Mesenchymal stem cell (in vitro differentiated cells and primary cell): Measurements from ENCODE around the gene PFKP.
A peak's percentile ranks its signal among the peaks of the same experiment; 100 is the strongest.

Experiments used
- DNase-seq: peaks from one replicate; pipeline ENCODE4 v3.0.0-alpha.2; 2013
- H2AFZ ChIP-seq: one replicate; pipeline ENCODE4 v1.6.1; 2013; ENCODE audit warnings: low read depth, mild to moderate bottlenecking, control low read depth, inconsistent platforms, low read length, moderate library complexity
- H2AK5ac ChIP-seq: 2 replicates; pipeline ENCODE4 v1.6.1; 2013; ENCODE audit warnings: low read length, moderate library complexity, mild to moderate bottlenecking, inconsistent platforms; ENCODE audit not compliant: severe bottlenecking
- H2BK120ac ChIP-seq: one replicate; pipeline ENCODE4 v1.6.1; 2013; ENCODE audit warnings: low read depth, mild to moderate bottlenecking, inconsistent platforms, low read length, moderate library complexity
- H2BK12ac ChIP-seq, 2 experiments: one replicate each; pipeline ENCODE4 v1.6.1; 2013; ENCODE audit warnings: inconsistent platforms in 2 of 2, low read length in 2 of 2, mild to moderate bottlenecking in 2 of 2, moderate library complexity in 2 of 2, control low read depth in 1 of 2
- H2BK15ac ChIP-seq: one replicate; pipeline ENCODE4 v1.6.1; 2013; ENCODE audit warnings: mild to moderate bottlenecking, low read depth, inconsistent platforms; ENCODE audit not compliant: poor library complexity, severe bottlenecking
- H2BK5ac ChIP-seq: 2 replicates; pipeline ENCODE4 v1.6.1; 2013; ENCODE audit warnings: low read depth, mild to moderate bottlenecking, low read length, control low read depth, inconsistent platforms; ENCODE audit not compliant: poor library complexity, severe bottlenecking
- H3K14ac ChIP-seq, 2 experiments: one replicate each; pipeline ENCODE4 v1.6.1; 2013; ENCODE audit warnings: inconsistent platforms in 2 of 2, low read length in 2 of 2, control low read depth in 1 of 2, mild to moderate bottlenecking in 1 of 2, moderate library complexity in 1 of 2
- H3K18ac ChIP-seq, 2 experiments: one replicate each; pipeline ENCODE4 v1.6.1; 2013; ENCODE audit warnings: inconsistent platforms in 2 of 2, low read length in 2 of 2, control low read depth in 1 of 2, low read depth in 1 of 2, mild to moderate bottlenecking in 1 of 2
- H3K23ac ChIP-seq, 2 experiments: one replicate each; pipeline ENCODE4 v1.6.1; 2013; ENCODE audit warnings: inconsistent platforms in 2 of 2, low read length in 2 of 2, mild to moderate bottlenecking in 2 of 2, moderate library complexity in 2 of 2, control low read depth in 1 of 2
- H3K27ac ChIP-seq: 2 replicates; pipeline ENCODE4 v1.5.1; 2013; ENCODE audit warnings: mild to moderate bottlenecking, moderate library complexity, low read length, control low read depth, inconsistent platforms; ENCODE audit not compliant: poor library complexity, severe bottlenecking
- H3K27me3 ChIP-seq, 2 experiments: 2 replicates each; pipeline versions ENCODE4 v1.6.1 to v1.7.0; 2013; ENCODE audit warnings: low read length in 2 of 2, mild to moderate bottlenecking in 2 of 2, moderate library complexity in 2 of 2, control low read depth in 1 of 2, inconsistent platforms in 1 of 2; ENCODE audit not compliant: control insufficient read depth in 1 of 2, insufficient read depth in 1 of 2
- H3K36me3 ChIP-seq, 2 experiments: 2 replicates each; pipeline versions ENCODE4 v1.6.1 to v1.7.0; 2013; ENCODE audit warnings: low read length in 2 of 2, control low read depth in 1 of 2, inconsistent platforms in 1 of 2, low read depth in 1 of 2, mild to moderate bottlenecking in 1 of 2; ENCODE audit not compliant: insufficient read depth in 2 of 2, control insufficient read depth in 1 of 2
- H3K4ac ChIP-seq, 2 experiments: one replicate each; pipeline ENCODE4 v1.6.1; 2013; ENCODE audit warnings: inconsistent platforms in 2 of 2, low read length in 2 of 2, mild to moderate bottlenecking in 2 of 2, moderate library complexity in 2 of 2, control low read depth in 1 of 2, low read depth in 1 of 2
- H3K4me1 ChIP-seq: 2 replicates; pipeline ENCODE4 v1.6.1; 2013; ENCODE audit warnings: low read depth, low read length, control low read depth; ENCODE audit not compliant: control insufficient read depth, insufficient read depth
- H3K4me2 ChIP-seq: 2 replicates; pipeline ENCODE4 v1.6.1; 2013; ENCODE audit warnings: low read length, mild to moderate bottlenecking, inconsistent platforms; ENCODE audit not compliant: poor library complexity, severe bottlenecking
- H3K4me3 ChIP-seq, 2 experiments: 2 replicates each; pipeline versions ENCODE4 v1.5.1 to v1.7.0; 2013; ENCODE audit warnings: low read length in 2 of 2, mild to moderate bottlenecking in 2 of 2, control low read depth in 1 of 2, low read depth in 1 of 2; ENCODE audit not compliant: insufficient read depth in 1 of 2
- H3K79me1 ChIP-seq: replicated peaks from 2 replicates; pipeline ENCODE4 v1.6.1; 2013; ENCODE audit warnings: mild to moderate bottlenecking, control low read depth, low read length, inconsistent platforms; ENCODE audit not compliant: poor library complexity, severe bottlenecking
- H3K9ac ChIP-seq: 2 replicates; pipeline ENCODE4 v1.7.0; 2013; ENCODE audit warnings: mild to moderate bottlenecking, low read length, moderate library complexity
- H3K9me3 ChIP-seq: 2 replicates; pipeline ENCODE4 v1.7.0; 2013; ENCODE audit warnings: mild to moderate bottlenecking, low read length; ENCODE audit not compliant: control insufficient read depth
- H4K8ac ChIP-seq: one replicate; pipeline ENCODE4 v1.6.1; 2013; ENCODE audit warnings: inconsistent platforms, mild to moderate bottlenecking, low read length, moderate library complexity
- H4K91ac ChIP-seq: one replicate; pipeline ENCODE4 v1.6.1; 2013; ENCODE audit warnings: mild to moderate bottlenecking, low read length, inconsistent platforms
- WGBS: methylation state at CpG from one replicate; pipeline ENCODE4 v1.1.7; 2013; ENCODE audit warnings: mixed read lengths; 5-methylcytosine and 5-hydroxymethylcytosine counted together

PFKP gene

GRCh38 chr10:3068968-3069737, 1.8 kb downstream of the PFKP start:
- peak overlapping the region; percentile 89 for H4K8ac ChIP-seq
- H2BK120ac ChIP-seq, result peak overlapping the region; percentile 75
- no peaks in the 10 kb centered on the region for H3K9me3 ChIP-seq
- peak overlapping the region; percentile 55 for H3K27ac ChIP-seq
- H3K4me1 ChIP-seq, result peaks cover 40% of the 10 kb centered on the region
- H2AFZ ChIP-seq, result peak overlapping the region; percentile 84
- WGBS, result 12% methylated on average over 56 of the region's 57 CpGs
- peaks cover 2 to 5% of the 10 kb centered on the region in 2 experiments for H3K36me3 ChIP-seq
- peaks cover 4% of the 10 kb centered on the region for H3K79me1 ChIP-seq
- H3K14ac ChIP-seq, result peak overlapping the region in 1 of 2 experiments; percentile 78
- DNase-seq, result peak; percentile 37
- peak overlapping the region; percentile 40 for H2BK5ac ChIP-seq
- peak overlapping the region; percentile 84 to 87 for H3K18ac ChIP-seq
- H3K23ac ChIP-seq, result no peak overlapping the region
- H2BK12ac ChIP-seq, result peak overlapping the region in 1 of 2 experiments; percentile 71
- peaks cover 0 to 1% of the 10 kb centered on the region in 2 experiments for H3K27me3 ChIP-seq
- peak overlapping the region; percentile 78 to 85 for H3K4me3 ChIP-seq
- peak overlapping the region; percentile 84 for H3K9ac ChIP-seq
- peak overlapping the region; percentile 83 for H4K91ac ChIP-seq
- H2AK5ac ChIP-seq, result no peak overlapping the region
- peak overlapping the region; percentile 94 for H3K4me2 ChIP-seq
- peak overlapping the region; percentile 89 to 90 for H3K4ac ChIP-seq
- no peak overlapping the region for H2BK15ac ChIP-seq

DNA sequence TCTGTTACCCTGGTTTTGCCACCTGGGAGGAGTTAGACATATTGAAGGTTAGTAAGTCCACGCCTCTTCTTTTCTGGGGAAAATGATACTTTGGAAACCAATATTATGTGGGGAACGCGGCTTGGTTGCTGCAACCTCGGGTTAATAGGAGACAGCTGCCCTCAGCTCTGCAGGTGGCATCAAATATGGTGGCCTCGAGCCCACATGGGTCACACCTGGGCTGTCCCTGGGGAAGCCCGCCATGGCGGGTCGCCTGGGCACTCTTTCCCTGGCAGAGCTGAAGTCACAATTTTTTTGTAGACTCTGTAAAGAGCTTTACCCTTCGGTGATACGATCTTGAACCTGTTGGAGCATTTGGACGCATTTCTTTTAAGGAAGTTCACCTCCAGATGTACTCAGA, 2.5 kb downstream of the PFKP start:
- no peak overlapping the region for H2BK15ac ChIP-seq
- H2BK120ac ChIP-seq, result no peak overlapping the region
- no peak overlapping the region for H3K27ac ChIP-seq
- no peak overlapping the region for H2BK5ac ChIP-seq
- H3K36me3 ChIP-seq, result peaks cover 2 to 5% of the 10 kb centered on the region in 2 experiments
- no peak overlapping the region for H3K23ac ChIP-seq
- no peak overlapping the region for H3K18ac ChIP-seq
- H3K27me3 ChIP-seq, result no peaks in the 10 kb centered on the region
- H3K9ac ChIP-seq, result no peak overlapping the region
- no peak overlapping the region for H2BK12ac ChIP-seq
- H2AFZ ChIP-seq, result no peak overlapping the region
- H3K14ac ChIP-seq, result no peak overlapping the region
- no peak overlapping the region for H4K8ac ChIP-seq
- peaks cover 6% of the 10 kb centered on the region for H3K79me1 ChIP-seq
- H3K9me3 ChIP-seq, result no peaks in the 10 kb centered on the region
- peaks cover 44% of the 10 kb centered on the region for H3K4me1 ChIP-seq
- 98% methylated on average over 11 of the region's 11 CpGs for WGBS
- no peak overlapping the region for H4K91ac ChIP-seq
- H3K4me3 ChIP-seq, result peak overlapping the region in 1 of 2 experiments; percentile 85
- peak overlapping the region; percentile 34 for H3K4me2 ChIP-seq
- DNase-seq, result no peak
- no peak overlapping the region for H3K4ac ChIP-seq
- peak overlapping the region; percentile 67 for H2AK5ac ChIP-seq

DNA sequence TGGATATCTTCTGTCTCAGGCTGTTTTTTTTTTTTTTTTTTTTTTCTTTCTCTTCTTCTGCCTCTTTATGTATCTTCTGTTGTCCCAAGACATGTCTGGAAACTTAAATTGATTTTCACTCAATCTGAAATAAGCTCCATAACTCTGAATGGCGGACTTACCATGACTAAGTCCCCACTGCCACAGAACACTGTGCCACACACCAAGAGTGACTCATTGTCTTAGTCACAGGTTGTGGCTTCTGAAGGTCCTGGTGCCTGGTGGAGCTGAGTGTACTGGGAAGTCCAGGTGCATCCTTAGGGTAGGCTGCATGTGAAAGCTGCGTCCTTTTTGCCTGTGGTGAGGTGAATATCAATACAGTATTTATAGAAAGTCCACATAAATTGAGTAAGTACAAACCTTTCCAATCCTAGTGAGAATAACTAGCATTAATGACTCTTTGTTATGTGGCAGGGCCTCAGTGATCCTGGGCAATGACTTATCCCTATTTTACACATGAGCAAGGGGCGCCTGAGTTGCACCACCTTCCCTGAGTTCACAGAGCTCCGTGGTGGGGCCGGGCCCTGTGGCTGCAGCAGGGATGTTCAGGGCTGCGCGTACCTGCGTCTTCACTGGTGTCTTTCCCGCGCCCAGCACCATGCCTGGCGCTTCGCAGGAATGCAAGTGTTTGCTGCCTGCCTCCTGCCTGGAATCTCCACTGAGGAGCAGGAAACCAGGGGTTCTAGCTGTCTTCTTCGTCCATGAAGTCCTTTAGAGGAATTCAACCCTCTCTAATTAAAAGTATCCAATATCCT, 4.3 kb downstream of the PFKP start:
- Histone ChIP-seq H3K4ac (peak overlapping the region in 1 of 2 experiments; percentile 24), H3K14ac (no peak overlapping the region), H3K9ac (no peak overlapping the region), H3K36me3 (peaks cover 2 to 12% of the 10 kb centered on the region in 2 experiments), H3K9me3 (no peaks in the 10 kb centered on the region), H4K91ac (no peak overlapping the region), H2BK5ac (no peak overlapping the region), H2AK5ac (peak overlapping the region; percentile 83), H3K4me1 (peaks cover 41% of the 10 kb centered on the region), H4K8ac (no peak overlapping the region), H3K4me3 (no peak overlapping the region), H3K79me1 (peaks cover 10% of the 10 kb centered on the region), H3K4me2 (no peak overlapping the region), H2BK120ac (no peak overlapping the region), H3K18ac (peak overlapping the region in 1 of 2 experiments; percentile 13), H3K27ac (peak overlapping the region; percentile 65), H2BK15ac (no peak overlapping the region), H3K27me3 (no peaks in the 10 kb centered on the region), H2BK12ac (no peak overlapping the region), H2AFZ (no peak overlapping the region), H3K23ac (no peak overlapping the region)
- DNase-seq, result peak; percentile 91
- WGBS, result 88% methylated on average over 12 of the region's 13 CpGs
